NCI-H128 (cell line): ENCODE data around the gene BPIFA2.

Experiments used
- DNase-seq: peaks from one replicate; lab custom pipeline; 2025; ENCODE audit not compliant: unreplicated experiment; lab: John Stamatoyannopoulos, UW

Gene BPIFA2

GRCh38 chr20:33192912-33193501 is 25.0 kb downstream of the BPIFA2 start:
- no peak for DNase-seq

DNA sequence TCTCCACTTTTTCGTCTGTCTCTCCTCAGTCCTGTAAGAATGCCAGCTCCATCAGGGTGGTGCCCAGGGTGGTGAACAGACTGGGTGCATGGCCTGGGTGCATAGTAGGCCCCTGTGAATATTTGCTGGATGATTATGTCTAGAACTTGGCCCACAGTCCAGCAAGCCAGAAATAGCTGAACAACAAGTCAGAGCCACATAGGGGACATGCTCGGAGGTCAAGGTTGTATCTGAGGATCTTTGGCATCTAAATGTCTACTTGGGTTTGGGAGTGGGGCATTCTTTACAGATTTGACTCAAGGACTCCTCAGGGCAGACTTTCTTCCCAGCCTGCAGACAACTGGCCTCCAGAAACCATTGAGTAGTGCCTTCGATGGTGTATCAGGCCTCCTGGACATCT is 31.1 kb downstream of the BPIFA2 start:
- DNase-seq = no peak

GRCh38 chr20:33202451-33202850 is 34.5 kb downstream of the BPIFA2 start:
- no peak for DNase-seq

DNA sequence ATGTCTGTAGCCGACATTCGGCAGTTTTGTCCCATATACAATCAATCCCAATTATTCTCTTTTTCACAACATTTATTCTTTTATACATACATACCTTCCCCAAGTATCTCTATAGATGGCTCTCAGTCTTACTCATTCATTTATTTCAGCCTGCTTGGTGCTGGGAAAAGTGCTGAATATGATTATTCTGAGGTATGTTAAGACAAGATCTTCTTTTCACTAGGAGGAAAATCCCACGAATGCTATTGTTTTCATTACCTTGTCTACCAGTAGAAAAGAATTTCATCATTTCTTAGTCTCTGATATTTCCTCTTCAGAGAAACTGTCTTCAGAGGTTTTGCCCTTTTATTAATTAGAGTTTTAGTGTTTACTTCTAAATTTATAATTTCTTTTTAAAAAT is 35.5 kb downstream of the BPIFA2 start:
- DNase-seq = no peak

GRCh38 chr20:33209789-33210188 is 41.8 kb downstream of the BPIFA2 start:
- DNase-seq = no peak

GRCh38 chr20:33210371-33210770 is 42.4 kb downstream of the BPIFA2 start:
- no peak for DNase-seq

DNA sequence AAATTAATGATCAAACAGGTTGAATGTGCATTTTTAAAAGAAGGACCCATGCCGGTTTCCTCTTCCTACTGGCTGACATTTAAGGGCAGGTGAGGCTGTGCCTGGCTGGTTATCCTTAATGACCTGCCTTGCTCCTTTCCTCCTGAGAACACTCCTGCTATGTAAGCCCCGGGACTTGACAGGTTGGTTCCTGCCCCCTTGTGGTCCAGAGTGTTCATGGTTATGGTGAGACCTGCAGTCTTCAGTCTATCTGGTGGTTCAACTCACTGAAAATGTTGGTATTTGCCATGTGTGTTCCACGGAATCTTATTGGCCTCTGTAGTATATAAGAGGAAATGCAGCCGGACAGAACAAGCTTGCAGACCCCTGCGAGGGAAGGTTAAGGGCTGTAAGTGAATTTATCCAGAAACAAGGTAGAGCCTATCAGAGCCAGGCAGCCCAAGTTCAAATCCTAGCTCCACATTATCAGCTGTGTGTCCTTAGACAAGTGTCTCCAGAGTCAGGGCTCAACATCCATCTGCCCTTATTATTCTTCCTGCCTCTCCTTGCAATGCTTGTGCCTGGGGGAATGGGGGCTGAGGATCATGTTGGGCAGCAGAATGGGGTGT is 44.0 kb downstream of the BPIFA2 start:
- DNase-seq = peak; percentile 10

DNA sequence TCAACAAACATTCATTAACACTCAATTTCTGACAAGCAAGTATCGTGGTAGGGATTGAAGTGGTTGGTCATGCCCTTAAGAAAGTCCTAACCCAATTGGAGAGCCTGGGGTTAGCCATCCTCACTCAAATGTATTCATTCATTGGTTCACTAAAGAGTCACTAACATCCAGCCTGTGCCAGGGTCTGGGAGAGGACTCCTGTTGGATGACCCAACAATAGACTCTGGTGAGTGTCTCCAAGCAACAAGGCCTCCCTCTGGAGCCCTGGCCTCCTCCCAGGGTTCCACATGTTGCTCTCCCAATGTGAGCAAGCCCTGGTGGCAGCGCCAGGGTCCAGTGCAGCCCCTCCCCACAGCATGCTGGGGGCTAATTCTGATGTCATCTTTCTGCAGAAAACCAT is 49.1 kb downstream of the BPIFA2 start, which contains the start of gene BPIFA3:
Gene BPIFA3 (plus strand): TSS at position 301 of the 400 bp plus-strand sequence. CDS start 185 bp downstream, outside the sequence.
- DNase-seq = no peak

GRCh38 chr20:33224399-33224798 is 56.4 kb downstream of the BPIFA2 start:
- no peak for DNase-seq

- no peak for DNase-seq
These were observed 61.9 kb downstream of the BPIFA2 start for GRCh38 chr20:33229843-33230242.
